A549 treated with Mapracorat at 1 μM for 4 hours (cell line): Measurements from ENCODE around the gene SPDYE18. TPM values are rescaled to one million over a fixed set of nuclear protein-coding genes. Genes with fewer than 3 reads are reported as not detected.

Experiments used
- total RNA-seq: library from RNA; stranded (reverse); fragments of 200-300 nt; extraction: Qiagen RNA extraction; gene quantifications from 5 replicates; pipeline ENCODE4 v1.2.3, GENCODE V29; 2022

SPDYE18 gene, protein sequence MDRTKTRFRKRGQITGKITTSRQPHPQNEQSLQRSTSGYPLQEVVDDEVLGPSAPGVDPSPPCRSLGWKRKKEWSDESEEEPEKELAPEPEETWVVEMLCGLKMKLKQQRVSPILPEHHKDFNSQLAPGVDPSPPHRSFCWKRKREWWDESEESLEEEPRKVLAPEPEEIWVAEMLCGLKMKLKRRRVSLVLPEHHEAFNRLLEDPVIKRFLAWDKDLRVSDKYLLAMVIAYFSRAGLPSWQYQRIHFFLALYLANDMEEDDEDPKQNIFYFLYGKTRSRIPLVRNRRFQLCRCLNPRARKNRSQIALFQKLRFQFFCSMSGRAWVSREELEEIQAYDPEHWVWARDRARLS
- 0.17 to 0.28 TPM (median 0.19 TPM) in 3 of 5 replicates, not detected in the others for total RNA-seq

DNA sequence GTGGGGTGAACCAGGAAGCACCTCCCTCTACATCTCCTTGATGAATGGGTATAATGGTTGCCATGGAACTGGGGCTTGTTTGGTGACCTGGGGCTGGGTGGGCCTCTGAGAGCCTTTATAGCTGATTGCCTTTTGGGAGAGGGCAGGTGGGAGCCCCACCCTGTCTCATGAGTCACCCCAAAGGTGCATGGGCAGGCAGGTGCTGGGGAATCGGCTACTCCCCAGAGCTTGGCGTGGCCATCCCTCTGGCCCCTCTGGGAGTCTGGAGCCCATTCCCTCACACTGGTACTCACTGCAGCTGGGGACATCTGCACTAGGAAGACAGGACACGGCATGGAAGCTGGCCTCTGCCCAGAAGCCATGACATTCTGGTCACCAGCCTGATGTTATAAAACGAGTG is at the start of gene SPDYE18:
Gene SPDYE18 (minus strand): TSS at position 2 of the 400 bp plus-strand sequence. CDS start 2,046 bp downstream, outside the sequence.

DNA sequence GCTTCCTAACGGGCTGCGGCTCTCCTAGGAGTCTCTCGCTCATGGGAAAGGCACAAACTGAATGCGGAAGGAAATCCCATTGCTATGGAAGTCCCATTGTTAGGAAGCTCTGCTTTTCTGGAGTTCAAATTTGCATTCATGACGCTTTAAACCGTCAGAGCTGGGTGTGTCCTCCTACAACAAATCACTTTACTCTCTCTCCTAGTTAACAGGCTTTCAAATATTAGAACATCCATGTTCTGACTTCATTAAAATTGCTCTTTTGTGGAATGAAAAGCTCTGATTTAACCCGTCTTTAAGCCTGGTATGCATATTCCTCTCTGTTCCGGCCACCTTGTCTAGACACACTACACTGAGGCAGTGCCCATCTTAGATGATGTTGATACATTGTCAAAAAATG is 30.1 kb downstream of the SPDYE18 start, which contains the start of gene SPDYE17:
Gene SPDYE17 (minus strand): TSS at position 101 of the 400 bp plus-strand sequence. CDS start 1,791 bp downstream, outside the sequence.

Other genes with a start within 250 kb of the SPDYE18 start
- gene SPDYE17, start 30.2 kb downstream of the SPDYE18 start, total RNA-seq: not detected in 5 replicates
- 0.48 to 0.84 TPM (median 0.50 TPM) in 5 replicates for gene CCDC146, start 60.1 kb upstream of the SPDYE18 start, total RNA-seq
- not detected in 5 replicates for gene FGL2, start 137.3 kb upstream of the SPDYE18 start, total RNA-seq